Measurements from ENCODE around the gene THSD7A. TPM values are rescaled to one million over a fixed set of nuclear protein-coding genes. Genes with fewer than 3 reads are reported as not detected.

Gene THSD7A
- total RNA-seq, 2 donors from 2014 or later: 6.6 to 7.0 TPM

DNA sequence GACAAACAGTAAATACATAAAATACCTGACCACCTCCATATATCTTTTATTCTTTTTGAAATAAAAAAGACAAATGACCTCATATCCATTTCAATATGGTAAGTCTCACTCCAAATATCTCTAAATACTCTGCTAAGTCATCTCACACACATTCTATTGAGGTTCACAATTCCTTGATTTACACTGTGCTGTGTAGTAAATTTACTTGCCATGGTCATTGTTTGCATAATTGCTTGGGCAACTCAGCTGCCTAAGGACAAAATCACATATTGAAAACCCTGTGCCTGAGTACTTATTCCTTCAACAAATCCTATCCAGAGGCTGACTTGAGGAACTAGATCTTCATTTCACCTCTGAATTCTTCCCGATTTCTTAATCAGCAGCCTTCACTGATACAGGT is 176.4 kb downstream of the THSD7A start:
- intact Hi-C loops (cut with DNase I): no loop called here
- no peak for DNase-seq (ENCODE audit: low spot score)

DNA sequence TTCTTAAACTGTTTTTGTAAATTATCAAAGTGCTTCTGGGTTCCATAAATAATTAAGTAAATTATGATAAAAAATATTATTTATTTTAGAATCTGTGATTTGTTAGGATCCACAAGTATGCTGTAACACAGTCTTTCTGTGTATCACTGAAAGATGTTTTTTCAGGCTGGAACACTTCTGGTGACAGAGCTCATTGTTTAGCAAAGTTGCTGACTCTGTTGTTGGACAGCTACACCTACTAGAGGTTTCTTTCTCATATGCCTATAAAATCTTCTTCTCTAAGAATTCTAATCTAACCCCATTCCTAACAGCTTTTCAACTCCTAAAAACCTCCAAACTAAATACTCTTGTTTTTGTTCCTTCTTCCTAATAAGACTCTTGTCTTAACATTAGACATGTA is 176.8 kb downstream of the THSD7A start:
- intact Hi-C loops (cut with DNase I): no loop called here
- no peak for DNase-seq (ENCODE audit: low spot score)

DNA sequence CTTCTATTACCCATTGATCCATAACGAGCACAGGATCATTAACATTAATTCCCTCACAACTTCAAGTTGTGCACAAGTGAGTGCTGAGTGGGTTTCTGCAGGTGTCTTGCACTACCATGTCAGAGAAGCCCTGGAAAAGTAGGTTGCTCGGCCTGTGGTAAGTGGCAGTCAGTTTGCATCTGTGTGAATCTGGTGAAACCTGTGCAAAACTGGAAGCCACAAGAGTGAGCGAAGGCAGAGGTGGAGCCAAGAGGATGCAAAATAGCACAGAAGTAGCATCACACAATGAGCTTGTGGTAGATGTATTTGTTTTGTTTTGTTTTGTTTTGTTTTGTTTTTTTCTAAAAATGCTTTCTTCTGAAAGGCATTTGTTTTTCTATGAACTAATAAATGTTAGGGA is 181.5 kb downstream of the THSD7A start:
- intact Hi-C loops (cut with DNase I): no loop called here

DNA sequence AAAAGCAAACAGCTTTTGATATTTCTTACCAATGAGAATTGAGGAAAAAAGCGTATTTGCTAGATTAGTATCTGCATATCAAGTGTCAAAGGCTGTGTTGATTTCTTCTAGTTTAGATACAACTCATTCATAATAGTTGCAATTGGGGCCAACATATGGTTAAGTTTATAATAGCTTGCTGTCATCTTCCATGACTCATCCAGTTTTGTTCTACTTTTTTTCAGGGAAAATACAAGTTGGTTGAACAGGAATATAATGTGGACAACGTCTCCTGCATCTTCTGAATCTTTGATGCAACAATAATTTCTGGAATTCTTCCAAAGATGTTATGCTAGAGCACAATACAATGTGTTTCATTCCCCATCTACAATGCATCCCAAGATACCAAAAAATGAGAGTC is 182.0 kb downstream of the THSD7A start:
- no peak for DNase-seq (ENCODE audit: low spot score)
- intact Hi-C loops (cut with DNase I): no loop called here

More for the DNA sequence above, 181.5 kb downstream of the THSD7A start:
- no peak for DNase-seq (ENCODE audit: low spot score)

DNA sequence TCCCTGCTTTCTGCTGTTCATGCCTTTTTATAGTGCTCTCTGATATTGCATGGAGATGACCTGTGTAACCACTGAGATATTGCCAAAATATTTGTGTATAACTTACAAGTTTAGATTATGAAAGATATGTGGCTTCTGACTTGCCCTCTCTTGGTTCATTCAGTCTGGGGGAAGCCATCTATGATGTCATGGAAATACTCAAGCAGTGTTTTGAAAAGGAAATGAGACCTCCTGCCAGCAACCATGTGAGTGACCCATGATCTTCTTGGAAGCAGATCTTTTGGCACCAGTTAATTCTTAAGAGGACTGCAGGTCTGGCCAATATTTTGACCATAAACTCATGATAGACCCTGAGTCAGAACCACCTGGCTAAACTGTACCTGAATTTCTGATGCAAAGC is 183.0 kb downstream of the THSD7A start:
- intact Hi-C loops (cut with DNase I): no loop called here

DNA sequence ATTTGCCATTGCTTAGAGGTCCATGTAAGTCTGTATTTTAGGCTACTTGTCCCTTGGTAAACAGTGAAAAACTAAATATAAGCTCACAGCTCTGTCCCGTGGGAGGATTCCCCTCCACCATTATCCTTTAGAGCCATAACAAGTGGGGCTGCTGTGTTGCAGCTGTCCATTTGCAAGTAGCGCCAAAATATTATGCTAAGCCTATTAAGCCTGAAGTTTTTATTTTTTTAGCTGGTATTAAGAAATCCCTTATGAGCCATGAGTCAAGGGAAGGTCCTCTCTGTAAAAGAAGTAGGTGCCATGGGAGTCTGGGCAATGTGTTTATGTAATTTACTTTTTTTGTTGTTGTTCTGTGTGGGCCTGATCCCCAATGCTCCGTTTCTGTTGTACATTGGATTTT is 183.9 kb downstream of the THSD7A start:
- DNase-seq (ENCODE audit: low spot score): no peak

More for the DNA sequence above, 183.0 kb downstream of the THSD7A start:
- DNase-seq (ENCODE audit: low spot score): no peak

DNA sequence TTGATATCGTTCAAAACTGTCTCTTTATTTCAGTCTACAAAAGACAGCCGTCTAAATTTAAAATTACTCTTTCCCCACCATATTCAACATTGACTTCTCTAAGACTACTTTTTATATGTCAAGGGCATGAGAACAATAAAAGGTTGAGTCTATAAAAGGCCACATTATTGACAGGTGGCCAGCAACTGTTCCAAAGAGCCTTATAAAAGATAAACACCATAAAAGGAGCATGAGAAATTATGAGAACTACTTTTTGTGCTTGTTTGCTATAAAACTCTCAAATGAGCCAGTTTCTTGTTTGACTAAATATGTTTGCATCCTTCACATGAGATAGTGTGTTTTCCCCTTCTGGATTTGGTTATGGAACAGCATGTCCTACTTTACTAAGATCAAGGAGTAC is 189.2 kb downstream of the THSD7A start:
- DNase-seq (ENCODE audit: low spot score): no peak
- intact Hi-C loops (cut with DNase I): no loop called here

More for the DNA sequence above, 183.9 kb downstream of the THSD7A start:
- intact Hi-C loops (cut with DNase I): no loop called here

DNA sequence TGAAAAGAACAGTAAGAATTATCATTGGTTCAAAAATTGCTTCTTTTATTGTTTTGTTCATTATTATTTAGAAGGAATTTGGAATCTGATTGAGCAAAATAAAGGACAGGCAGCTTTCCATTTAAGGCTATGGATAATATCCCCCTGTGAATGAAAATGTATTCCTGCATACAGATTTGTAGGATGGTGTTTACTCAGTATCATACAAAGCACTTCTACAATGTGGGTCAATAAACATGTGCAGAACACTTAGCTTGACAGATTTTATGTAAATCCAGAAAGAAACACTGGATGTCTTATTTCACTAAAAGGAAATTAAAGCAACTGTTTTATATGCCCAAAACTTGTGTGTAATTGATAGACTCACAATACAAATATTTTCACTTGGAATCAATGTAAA is 189.7 kb downstream of the THSD7A start:
- intact Hi-C loops (cut with DNase I): no loop called here
- no peak for DNase-seq (ENCODE audit: low spot score)

DNA sequence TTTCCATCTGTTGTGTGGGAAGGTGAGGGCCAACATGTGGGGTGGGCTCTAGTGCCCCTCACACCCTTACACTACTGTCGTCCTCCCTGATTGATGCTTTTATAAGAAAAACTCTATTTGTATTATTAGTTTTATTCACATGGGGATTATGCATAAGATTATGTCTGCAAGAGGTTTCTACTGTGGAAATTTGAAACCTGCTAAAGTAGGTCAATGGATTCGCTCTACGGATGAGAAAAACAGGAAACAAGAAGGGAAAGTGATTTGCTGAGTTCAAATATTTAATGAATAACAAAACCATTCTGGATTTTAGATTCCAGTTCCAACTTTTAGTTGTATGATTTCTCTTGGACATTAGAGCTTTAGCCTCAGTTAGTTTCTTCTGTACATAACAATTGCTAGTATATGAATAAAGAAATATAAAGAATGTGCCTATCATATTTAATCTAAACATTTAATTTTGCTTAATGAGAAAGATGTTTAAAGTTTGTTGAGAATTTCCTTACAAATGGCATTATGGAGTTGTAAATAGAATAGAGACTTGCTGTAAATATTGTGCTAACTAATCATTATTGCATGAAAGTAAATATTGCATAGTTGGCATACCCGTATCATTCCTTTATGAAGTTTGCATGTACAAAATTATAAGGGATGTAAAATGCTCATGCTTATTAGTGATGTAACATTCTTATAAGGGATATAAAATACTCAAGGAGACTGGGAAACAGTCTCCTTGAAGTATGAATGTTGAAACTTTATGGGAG is 193.8 kb downstream of the THSD7A start:
- no peak for DNase-seq (ENCODE audit: low spot score)
- intact Hi-C loops (cut with DNase I): no loop called here

DNA sequence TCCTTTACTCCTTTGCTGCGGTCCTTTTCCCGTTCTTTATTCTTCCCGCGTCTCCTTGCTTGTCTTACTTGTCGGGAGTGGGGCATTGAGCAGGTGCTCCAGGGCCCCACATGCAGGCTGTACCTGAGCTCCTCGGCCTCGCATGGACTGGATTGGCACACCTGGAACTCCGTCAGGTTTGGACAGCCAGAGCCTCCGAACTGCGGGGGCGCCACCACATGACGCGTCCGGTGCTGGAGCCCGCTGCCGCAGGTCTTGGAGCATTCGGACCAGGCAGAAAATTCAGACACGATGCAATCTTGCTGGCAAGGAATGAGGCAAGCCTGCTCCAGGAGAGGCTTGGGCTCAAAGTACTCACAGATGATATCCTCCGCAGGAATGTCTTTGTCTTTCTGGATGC is 195.7 kb downstream of the THSD7A start:
- intact Hi-C loops (cut with DNase I): no loop called here
- DNase-seq (ENCODE audit: low spot score): peak; percentile 67

DNA sequence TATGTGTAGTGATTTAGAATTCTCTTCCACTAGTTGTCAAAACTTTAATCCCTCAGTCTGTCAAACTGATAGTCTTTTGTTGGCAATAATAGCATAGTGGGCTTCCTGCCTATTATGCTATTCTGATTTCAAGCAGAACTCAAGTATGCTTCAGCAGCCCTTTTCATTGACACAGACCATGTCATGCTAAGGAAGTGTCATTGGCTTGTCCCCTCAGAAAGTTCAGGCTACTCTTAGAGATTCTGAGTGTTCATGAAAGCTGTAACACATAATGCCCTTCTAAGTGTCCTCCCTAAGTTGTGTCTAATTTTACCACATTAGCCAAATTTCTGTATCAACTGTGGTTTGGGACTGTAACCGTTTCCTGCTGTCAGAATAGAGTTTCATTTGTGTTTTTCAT is 198.7 kb downstream of the THSD7A start:
- DNase-seq (ENCODE audit: low spot score): no peak
- intact Hi-C loops (cut with DNase I): no loop called here

DNA sequence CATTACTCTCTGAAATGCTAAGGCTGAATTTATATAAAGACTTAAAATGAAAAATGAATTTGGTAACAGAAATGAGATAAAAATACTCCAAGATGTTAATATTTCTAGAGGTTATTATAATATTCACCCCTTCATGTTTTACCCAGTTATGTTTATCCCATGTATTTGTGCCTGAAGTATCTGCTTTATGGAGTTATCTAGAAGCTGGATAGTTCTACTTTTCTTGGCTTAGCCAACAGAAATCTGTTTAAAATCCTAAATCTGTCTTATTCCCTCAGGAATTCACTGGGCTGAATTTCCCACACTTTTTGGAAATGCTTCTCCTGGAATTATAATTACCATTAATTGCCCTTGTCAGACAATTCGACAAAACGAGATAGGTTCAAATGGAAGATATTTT is 201.6 kb downstream of the THSD7A start:
- DNase-seq (ENCODE audit: low spot score): no peak
- intact Hi-C loops (cut with DNase I): no loop called here

DNA sequence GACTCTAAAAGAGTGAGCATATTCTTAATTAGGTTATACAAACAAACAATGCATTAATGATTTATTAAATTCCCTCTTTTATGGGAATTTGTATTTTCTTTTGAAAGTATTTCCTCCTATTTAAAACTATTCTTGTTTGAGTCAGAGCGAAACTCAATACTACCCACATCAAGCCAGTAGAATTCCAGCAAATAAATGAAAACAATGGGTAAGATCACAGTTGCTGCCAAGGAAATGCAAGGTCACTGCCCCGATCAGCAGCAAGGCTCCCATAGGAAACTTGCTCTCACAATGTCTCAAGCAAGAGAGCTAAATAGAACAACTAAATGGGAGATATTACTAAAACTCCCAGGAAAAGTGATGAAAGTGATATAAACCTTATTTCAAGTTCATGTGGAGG is 206.3 kb downstream of the THSD7A start:
- DNase-seq (ENCODE audit: low spot score): no peak
- intact Hi-C loops (cut with DNase I): no loop called here

DNA sequence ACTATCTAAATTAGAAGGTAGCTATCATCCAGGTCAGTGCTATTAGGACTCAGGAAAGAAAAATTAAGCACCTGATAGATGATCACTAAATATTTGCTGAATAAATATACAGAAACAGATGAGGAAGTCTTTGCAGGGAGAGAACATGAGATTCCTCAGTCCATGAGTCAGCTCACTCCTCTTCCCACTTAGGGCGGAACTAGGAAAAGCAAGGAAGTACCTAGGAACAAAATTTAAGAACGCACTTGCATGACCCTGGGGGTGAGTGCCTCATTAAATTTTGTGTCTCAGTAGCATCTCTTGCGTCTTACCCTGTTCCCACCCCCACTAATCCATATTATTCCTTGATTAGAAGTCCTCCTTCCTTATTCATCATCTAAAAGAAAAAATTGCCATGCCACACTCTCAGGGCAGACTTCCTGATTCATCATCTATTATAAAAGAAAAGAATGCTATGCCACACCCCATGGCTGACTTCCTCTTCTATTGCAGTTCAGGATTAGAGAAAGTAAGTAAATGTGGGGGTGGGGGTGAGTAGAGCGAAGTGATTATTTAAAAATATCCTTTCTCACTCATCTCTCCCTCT is 208.8 kb downstream of the THSD7A start:
- intact Hi-C loops (cut with DNase I): no loop called here
- no peak for DNase-seq (ENCODE audit: low spot score)

DNA sequence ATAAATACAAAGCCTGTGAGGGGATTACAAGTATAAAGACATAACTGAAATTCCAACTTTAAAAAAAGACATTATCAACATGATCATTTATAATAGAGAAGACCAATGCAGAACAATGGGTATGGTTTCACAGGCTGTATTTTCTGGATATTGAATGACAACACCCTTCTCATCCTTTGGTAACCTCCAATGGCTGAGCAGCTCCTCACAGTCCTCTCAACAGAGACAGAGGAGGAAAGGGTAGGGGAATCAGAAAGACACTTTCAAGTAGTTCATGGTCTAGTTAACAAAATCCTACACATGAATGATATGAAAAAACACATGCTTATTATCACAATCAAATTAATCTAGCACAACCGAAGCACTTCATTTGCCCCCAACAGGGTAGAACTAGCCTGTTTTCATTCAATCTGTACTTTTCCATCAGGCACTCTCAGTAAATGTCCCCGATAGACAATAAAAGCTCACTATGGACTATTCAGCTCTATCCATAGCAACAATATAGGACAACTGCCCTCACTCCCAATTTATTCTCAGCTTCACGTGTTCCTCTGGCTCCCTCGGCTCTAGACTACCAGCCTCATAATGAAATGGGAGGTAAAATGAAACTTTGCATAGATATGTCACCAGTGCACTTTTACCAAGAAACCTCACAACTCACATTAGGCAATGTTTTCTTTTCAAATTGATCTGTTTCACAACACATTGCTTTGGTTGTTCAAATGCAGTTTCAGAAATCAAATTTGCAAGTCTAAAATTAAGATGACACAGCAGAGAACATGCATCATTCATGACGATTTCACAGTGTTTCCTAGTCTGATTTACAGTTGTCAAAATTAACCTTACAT is 211.4 kb downstream of the THSD7A start:
- DNase-seq (ENCODE audit: low spot score): no peak
- intact Hi-C loops (cut with DNase I): no loop called here

DNA sequence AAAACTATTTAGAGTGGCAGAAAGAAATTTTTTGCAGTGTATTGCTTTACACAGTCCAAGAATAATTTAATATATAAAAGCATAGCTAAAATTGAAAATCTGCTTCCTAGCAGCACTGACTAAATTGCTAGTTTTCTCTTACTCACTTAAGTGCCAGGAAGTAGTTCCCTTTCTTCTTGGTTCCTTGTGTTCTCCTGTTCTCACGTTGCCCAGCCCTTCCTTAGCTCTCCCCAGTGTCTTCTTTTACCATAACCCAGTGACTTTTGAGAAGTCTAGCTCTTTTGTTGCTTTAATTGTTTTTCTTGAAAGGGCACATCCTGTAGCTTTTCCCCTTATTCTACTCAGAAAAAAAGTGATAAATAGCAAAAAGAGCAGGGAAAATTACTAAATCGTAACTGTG is 215.5 kb downstream of the THSD7A start:
- intact Hi-C loops (cut with DNase I): no loop called here
- DNase-seq (ENCODE audit: low spot score): no peak

DNA sequence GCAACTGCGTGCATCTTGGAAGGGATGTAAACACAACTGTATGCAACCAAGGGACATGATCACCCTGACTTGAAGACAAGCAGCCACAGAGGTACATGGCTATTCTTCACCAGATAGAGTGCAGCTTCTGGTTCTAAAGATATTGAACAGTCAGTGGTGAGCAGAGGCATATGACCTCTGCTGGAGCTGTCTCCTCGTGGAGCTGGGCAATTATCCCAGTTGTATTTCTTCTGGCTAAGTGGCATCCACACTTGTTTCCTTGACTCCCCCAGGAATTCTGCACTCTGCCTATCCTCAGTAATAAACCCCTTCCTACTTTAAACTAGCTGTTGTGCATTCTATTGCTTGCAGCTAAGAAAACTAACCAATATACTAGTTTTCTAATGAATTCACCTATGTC is 216.8 kb downstream of the THSD7A start:
- intact Hi-C loops (cut with DNase I): no loop called here
- DNase-seq (ENCODE audit: low spot score): no peak

DNA sequence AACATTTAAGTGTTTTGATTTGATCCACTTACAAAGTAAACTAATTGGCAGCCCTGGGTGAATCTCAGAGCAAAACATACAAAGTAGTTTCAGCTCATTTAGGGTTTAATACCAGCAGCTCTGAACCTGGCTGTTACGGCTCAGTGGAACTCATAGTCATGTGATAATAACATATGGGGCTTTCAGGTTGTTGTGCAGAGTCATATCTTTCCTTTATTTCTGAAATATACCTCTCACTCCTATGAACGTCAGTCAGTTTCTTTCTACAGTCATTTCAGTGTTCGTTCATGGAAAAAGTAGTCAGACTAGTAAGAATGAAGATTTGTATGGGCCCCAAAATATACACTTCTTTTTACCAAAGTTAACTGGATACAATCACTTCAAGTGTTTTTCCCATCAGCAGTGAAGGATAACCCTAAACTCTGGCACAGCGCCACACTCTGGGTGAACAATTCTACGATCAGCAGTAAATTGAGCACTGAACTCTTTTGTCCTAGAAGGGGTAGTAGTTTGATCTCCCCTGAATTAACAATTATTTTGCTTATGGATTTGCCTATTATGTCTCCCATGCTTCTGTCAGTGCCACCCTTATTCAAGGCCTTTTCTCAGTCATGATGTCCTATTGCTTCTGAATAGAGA is 218.6 kb downstream of the THSD7A start:
- DNase-seq (ENCODE audit: low spot score): no peak
- intact Hi-C loops (cut with DNase I): no loop called here

DNA sequence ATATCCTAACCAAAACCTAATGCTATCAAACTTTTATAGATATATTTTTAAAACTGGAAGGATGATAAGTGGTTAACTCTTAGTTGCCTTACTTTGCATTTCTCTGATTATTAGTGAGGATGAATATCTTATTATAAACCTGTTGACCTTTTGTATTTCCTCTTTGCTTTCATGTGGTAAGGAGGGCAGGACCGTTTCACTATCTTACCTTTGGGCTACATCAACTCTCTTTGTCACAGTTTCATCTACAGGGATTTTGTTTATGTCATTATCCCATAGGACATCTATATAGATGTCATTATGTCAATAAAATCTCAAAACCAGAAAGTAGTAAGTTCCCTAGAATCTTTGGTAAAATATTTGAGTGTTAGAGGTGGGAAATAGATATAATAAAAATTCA is 219.3 kb downstream of the THSD7A start:
- intact Hi-C loops (cut with DNase I): no loop called here
- DNase-seq (ENCODE audit: low spot score): no peak

DNA sequence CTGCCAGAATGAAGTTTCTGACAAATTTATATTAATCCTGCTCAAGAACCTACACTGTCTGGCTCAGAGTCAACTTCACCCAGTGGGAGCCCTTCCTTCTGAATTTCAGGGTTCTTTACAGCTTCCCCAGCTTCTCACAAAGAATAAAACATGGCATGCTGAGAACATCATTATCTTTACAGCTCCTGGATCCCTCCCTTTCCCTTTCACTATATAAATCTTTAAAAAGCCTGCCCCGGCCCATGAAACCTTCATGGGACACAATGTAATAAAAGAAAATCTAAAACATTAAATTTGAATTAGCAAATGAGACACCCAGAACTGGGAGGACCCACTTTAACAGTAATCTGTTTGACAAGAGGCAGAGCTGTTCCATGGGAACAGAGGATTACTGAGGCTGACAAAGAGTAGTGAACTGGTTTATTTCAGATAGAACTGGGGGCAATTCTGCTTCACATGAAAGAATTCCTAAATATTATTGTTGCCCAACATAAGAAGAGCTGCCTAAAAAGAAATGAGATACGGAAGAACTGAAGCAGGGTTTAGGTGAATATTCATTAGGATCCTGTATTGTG is 222.8 kb downstream of the THSD7A start:
- intact Hi-C loops (cut with DNase I): no loop called here
- DNase-seq (ENCODE audit: low spot score): no peak

Data from posterior vena cava (tissue), 2 donors.